OCI-LY3 (cell line): ENCODE data around the gene BICD1.

Experiments used
- H2AFZ ChIP-seq: fragments of 200-600, 300-600 bp; shearing (Covaris generic); 2 replicates; pipeline ENCODE4 v1.6.0; 2014; ENCODE audit warnings: antibody characterized with exemption, low read depth, low read length
- H3K27ac ChIP-seq: fragments of 200-600, 300-600 bp; sonication (generic); 2 replicates; pipeline ENCODE4 v1.5.1; 2014; ENCODE audit warnings: mild to moderate bottlenecking, low read length, moderate library complexity, mixed read lengths
- H3K27me3 ChIP-seq: fragments of 200-600, 300-600 bp; sonication (generic); 2 replicates; pipeline ENCODE4 v1.6.1; 2014; ENCODE audit warnings: low read depth, low read length, mixed read lengths
- H3K36me3 ChIP-seq: fragments of 200-600, 300-600 bp; sonication (generic); replicated peaks from 2 replicates; pipeline ENCODE3; 2014; ENCODE audit warnings: low read depth, low read length, mixed read lengths
- H3K4me1 ChIP-seq: fragments of 300-600, 200-600 bp; sonication (generic); 2 replicates; pipeline ENCODE4 v1.6.1; 2014; ENCODE audit warnings: low read length, mixed read lengths
- H3K4me2 ChIP-seq: fragments of 200-600, 300-600 bp; sonication (generic); 2 replicates; pipeline ENCODE4 v1.6.1; 2014; ENCODE audit warnings: low read length, mixed read lengths
- H3K4me3 ChIP-seq: fragments of 300-600, 200-600 bp; sonication (generic); 2 replicates; pipeline ENCODE4 v1.5.1; 2014; ENCODE audit warnings: antibody characterized with exemption, mild to moderate bottlenecking, low read length, moderate library complexity
- H3K79me2 ChIP-seq: fragments of 300-600, 200-600 bp; shearing (Covaris generic); 2 replicates; pipeline ENCODE4 v1.6.1; 2014; ENCODE audit warnings: mild to moderate bottlenecking, low read length, mixed read lengths
- H3K9ac ChIP-seq: fragments of 300-600, 200-600 bp; shearing (Covaris generic); 2 replicates; pipeline ENCODE4 v1.6.0; 2014; ENCODE audit warnings: mild to moderate bottlenecking, low read length, moderate library complexity
- H3K9me3 ChIP-seq: fragments of 200-600, 300-600 bp; shearing (Covaris generic); 2 replicates; pipeline ENCODE4 v1.6.1; 2014; ENCODE audit warnings: low read length, mixed read lengths; ENCODE audit not compliant: insufficient read depth
- H4K20me1 ChIP-seq: fragments of 200-600, 300-600 bp; sonication (generic); 2 replicates; pipeline ENCODE4 v1.6.1; 2016; ENCODE audit warnings: low read length, mixed read lengths; ENCODE audit not compliant: insufficient read depth
- EZH2phosphoT487 ChIP-seq: fragments of 200-600 bp; shearing (Covaris generic); IDR thresholded peaks from 2 replicates; pipeline ENCODE4 v1.6.1; 2018; ENCODE audit warnings: antibody characterized with exemption, mixed run types, low read depth
- TF ChIP-seq, protein P1 (sequence below): fragments of 200-600, 300-600 bp; sonication (generic); IDR thresholded peaks from 2 replicates; pipeline ENCODE4 v1.5.1; 2014; ENCODE audit warnings: antibody characterized with exemption, low read length, low read depth

BICD1 gene

DNA sequence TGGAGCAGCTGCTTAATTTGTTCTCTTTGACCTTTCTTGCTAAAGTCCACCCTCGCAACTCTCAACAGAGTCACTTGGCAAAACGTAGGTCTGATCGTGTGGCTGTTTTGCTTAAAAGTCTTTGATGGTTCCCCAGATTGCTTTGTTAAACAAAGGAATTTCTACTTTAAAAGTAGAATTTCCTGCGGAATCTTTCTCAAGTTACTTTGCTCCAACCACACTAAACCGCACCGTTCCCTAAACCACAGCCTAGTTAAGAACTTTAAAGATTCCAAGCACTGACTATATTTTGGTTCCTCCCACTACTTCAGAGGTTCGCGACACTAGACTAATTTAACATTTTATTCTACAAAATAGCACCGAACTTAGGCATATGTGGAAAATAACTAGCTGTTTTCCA lies 177.9 kb downstream of the BICD1 start:
- H2AFZ ChIP-seq = no peak overlapping the region
- no peak overlapping the region for H3K4me2 ChIP-seq
- H3K9ac ChIP-seq = no peak overlapping the region
- no peak for TF ChIP-seq EZH2phosphoT487
- TF ChIP-seq, protein P1, sequence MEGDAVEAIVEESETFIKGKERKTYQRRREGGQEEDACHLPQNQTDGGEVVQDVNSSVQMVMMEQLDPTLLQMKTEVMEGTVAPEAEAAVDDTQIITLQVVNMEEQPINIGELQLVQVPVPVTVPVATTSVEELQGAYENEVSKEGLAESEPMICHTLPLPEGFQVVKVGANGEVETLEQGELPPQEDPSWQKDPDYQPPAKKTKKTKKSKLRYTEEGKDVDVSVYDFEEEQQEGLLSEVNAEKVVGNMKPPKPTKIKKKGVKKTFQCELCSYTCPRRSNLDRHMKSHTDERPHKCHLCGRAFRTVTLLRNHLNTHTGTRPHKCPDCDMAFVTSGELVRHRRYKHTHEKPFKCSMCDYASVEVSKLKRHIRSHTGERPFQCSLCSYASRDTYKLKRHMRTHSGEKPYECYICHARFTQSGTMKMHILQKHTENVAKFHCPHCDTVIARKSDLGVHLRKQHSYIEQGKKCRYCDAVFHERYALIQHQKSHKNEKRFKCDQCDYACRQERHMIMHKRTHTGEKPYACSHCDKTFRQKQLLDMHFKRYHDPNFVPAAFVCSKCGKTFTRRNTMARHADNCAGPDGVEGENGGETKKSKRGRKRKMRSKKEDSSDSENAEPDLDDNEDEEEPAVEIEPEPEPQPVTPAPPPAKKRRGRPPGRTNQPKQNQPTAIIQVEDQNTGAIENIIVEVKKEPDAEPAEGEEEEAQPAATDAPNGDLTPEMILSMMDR = no peak
- H3K36me3 ChIP-seq = no peaks in the 10 kb centered on the region
- H3K9me3 ChIP-seq = no peaks in the 10 kb centered on the region
- H3K79me2 ChIP-seq = no peaks in the 10 kb centered on the region
- no peaks in the 10 kb centered on the region for H3K4me1 ChIP-seq
- H3K27me3 ChIP-seq = no peaks in the 10 kb centered on the region
- H3K27ac ChIP-seq = no peak overlapping the region
- no peaks in the 10 kb centered on the region for H4K20me1 ChIP-seq
- H3K4me3 ChIP-seq = no peak overlapping the region

DNA sequence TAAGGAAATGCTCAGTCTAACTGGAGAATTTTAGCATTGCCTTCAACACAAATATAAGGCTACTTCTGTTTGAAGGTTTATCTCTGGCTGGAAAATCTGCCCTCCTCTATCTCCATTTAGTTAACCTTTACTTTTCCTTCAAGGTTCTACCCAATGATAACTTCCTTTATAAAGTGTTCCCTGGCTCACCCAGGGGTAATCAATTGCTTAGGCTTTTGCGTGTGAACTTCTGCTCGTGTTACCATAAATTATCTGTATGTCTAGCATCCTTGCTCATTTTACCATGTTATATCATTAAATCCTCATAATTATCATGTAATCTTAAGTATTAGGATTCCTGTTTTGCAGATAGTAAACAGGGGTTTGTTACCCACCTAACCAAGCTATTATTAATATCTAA lies 178.4 kb downstream of the BICD1 start:
- no peaks in the 10 kb centered on the region for H3K9me3 ChIP-seq
- H4K20me1 ChIP-seq = no peaks in the 10 kb centered on the region
- no peaks in the 10 kb centered on the region for H3K79me2 ChIP-seq
- no peak overlapping the region for H3K4me2 ChIP-seq
- no peak for TF ChIP-seq EZH2phosphoT487
- TF ChIP-seq, protein P1 = no peak
- no peak overlapping the region for H2AFZ ChIP-seq
- H3K4me1 ChIP-seq = no peaks in the 10 kb centered on the region
- no peaks in the 10 kb centered on the region for H3K27me3 ChIP-seq
- H3K36me3 ChIP-seq = no peaks in the 10 kb centered on the region
- no peak overlapping the region for H3K4me3 ChIP-seq
- no peak overlapping the region for H3K27ac ChIP-seq
- H3K9ac ChIP-seq = no peak overlapping the region

DNA sequence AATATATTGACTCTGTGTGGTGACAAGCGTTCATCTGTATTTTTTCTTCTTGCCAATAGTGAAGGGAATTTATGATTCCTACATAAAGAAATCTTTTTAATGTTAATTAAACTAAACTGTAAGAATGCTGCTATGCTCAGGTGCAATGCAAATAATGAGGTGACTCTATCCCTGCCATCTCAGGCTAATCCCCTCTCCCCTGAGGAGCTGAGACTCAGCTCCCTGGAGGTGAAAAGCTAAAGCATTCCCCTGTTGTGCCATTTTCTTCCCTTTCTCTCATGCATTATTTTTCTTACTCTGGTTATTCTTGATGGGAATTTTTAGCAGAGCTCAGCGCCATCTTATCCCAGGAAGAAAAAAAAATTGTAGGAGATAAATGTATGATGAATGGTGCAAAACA lies 178.8 kb downstream of the BICD1 start:
- no peaks in the 10 kb centered on the region for H3K27me3 ChIP-seq
- H3K9ac ChIP-seq = no peak overlapping the region
- H3K9me3 ChIP-seq = no peaks in the 10 kb centered on the region
- H3K27ac ChIP-seq = no peak overlapping the region
- no peaks in the 10 kb centered on the region for H3K36me3 ChIP-seq
- no peak overlapping the region for H3K4me3 ChIP-seq
- no peaks in the 10 kb centered on the region for H4K20me1 ChIP-seq
- TF ChIP-seq, protein P1 = no peak
- no peak for TF ChIP-seq EZH2phosphoT487
- H3K4me2 ChIP-seq = no peak overlapping the region
- H2AFZ ChIP-seq = no peak overlapping the region
- H3K4me1 ChIP-seq = no peaks in the 10 kb centered on the region
- H3K79me2 ChIP-seq = no peaks in the 10 kb centered on the region

DNA sequence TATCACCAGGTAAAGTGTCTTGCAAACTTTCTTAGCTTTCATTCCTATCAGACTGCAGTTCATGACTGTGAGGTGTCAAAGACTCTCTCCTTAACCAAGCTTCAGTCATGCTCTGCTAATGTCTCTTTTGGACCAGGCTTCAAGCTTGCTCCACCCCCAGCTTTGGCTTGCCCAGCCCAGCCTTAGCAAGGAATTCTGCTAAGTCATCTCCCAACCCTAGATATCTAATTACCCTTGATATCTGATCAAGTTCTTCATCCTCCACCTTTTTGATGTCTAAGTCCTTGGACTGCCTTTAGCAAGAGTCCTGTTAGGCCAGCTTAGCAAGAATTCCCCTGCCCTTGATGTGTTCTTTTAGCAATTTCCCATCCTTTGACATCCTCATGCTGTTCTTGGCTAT lies 183.8 kb downstream of the BICD1 start:
- Histone ChIP-seq H3K4me2 (no peak overlapping the region), H3K79me2 (no peaks in the 10 kb centered on the region), H3K27ac (no peak overlapping the region)

More for the DNA sequence above, 183.8 kb downstream of the BICD1 start:
- H2AFZ ChIP-seq = no peak overlapping the region
- H3K9ac ChIP-seq = no peak overlapping the region
- no peaks in the 10 kb centered on the region for H3K36me3 ChIP-seq
- H4K20me1 ChIP-seq = no peaks in the 10 kb centered on the region
- no peaks in the 10 kb centered on the region for H3K27me3 ChIP-seq
- H3K9me3 ChIP-seq = no peaks in the 10 kb centered on the region
- TF ChIP-seq, protein P1 = no peak
- TF ChIP-seq EZH2phosphoT487 = no peak
- no peaks in the 10 kb centered on the region for H3K4me1 ChIP-seq
- H3K4me3 ChIP-seq = no peak overlapping the region
